Endothelial cell of coronary artery (primary cell): ENCODE results near the gene ENDOU. TPM values are rescaled to one million over a fixed set of nuclear protein-coding genes. Genes with fewer than 3 reads are reported as not detected.

Source experiments
- total RNA-seq: library from RNA; depleted of rRNA; stranded (reverse); fragments of >200 nt; gene quantifications from 2 replicates; pipeline ENCODE4 v1.2.3, GENCODE V29; 2014

Gene ENDOU, protein sequence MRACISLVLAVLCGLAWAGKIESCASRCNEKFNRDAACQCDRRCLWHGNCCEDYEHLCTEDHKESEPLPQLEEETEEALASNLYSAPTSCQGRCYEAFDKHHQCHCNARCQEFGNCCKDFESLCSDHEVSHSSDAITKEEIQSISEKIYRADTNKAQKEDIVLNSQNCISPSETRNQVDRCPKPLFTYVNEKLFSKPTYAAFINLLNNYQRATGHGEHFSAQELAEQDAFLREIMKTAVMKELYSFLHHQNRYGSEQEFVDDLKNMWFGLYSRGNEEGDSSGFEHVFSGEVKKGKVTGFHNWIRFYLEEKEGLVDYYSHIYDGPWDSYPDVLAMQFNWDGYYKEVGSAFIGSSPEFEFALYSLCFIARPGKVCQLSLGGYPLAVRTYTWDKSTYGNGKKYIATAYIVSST
- total RNA-seq, result 0.09 TPM in 1 of 2 replicates, not detected in the other

GRCh38 chr12:47725091-47725772, at the start of gene ENDOU:
TSS of gene ENDOU (minus strand) at chr12:47725490. CDS start at chr12:47725413, 77 bp downstream.

GRCh38 chr12:47773062-47773857, 48.0 kb upstream of the ENDOU start, which contains the start of gene SLC48A1:
TSS of gene SLC48A1 (plus strand) at chr12:47773238. CDS start at chr12:47773305, 67 bp downstream.

DNA sequence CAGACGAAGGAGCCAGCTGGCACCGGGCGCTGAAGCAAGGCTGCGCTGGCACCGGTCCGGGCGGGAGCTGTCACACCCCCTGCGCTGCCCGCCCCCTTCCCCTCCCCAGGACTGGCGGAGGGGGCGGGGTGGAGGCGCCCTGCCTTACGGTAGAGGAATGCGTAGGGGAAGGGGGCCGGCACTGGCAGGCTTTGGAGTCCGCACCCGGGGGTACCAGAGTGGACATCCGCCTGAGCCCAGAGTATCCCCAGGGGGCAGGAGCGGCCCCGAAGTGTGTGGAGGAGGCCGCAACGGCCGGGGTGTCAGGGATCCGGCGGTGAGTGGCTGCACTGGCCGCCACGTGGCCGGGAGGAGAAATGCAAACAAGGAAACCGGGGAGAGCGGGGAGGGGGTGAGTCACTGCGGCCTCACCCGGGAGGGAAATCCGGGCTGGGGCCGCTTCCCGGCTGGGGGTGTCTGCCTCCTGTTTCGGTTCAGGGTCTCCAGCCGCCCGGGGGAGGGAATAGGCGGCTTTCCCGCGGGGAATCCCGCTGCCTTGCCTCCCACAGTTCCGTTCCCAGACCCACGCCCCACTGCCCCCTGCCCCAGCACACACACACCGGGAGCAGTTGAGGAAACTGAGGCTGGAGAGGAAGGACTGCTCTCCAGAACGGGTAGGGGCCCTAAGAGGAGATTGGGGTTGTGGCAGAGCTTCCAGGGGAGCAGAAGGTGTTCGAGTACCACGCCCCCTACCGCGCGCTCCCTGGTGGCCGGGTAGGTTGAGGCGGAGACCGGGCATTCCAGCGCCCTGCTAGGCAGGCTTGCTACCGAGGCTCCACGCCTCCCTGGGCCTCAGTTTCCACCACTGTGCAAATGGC, 33.8 kb upstream of the ENDOU start, which contains the start of gene RAPGEF3:
RAPGEF3 (minus strand) TSS at position 47 of the 857 bp plus-strand sequence. CDS start 324 bp downstream, outside the sequence.

DNA sequence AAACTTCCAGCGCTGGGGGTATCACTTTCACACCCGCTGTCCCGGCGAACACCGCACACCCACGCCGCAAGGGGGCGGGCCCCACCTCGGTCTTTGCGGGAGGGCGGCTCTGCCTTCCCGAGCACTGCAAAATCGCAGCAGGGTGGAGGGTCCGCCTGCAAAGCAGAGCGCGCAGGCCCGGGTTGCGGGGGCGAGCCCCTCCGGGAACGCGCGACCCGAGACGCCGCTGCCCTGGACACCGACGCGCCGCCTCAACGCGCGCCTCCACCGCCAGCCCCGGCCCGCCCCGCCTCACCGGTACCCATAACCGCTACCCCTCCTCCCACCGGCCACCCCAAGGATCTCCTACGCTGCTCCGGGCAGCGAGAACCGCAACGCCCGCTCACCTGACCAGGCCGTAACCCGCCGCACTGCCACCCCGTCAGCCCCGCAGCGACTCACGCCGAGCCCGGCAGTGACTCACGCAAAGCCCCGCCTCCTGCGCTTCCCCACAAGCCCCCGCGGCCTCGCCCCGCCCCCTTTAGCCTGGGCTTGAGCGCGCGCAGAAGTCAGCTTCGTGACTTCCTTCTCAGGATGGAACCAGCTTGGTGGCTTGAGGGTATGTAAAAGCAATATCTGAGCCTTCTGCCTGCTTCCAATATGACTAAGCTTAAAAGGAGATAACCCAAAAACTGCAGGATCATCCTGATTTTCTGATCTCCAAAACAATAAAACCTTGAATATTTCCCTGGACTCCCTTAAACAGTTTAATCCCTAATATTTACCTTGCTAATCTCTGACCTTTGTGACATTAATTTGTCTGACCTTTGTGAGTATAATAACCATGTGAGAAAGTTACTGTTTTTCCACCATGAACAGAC, 19.5 kb downstream of the ENDOU start, which contains the start of gene RPAP3:
RPAP3 (minus strand) TSS at position 465 of the 860 bp plus-strand sequence. CDS start 3,190 bp downstream, outside the sequence.

Other genes with a start within 250 kb of the ENDOU start
- gene RPAP3, start 19.5 kb downstream of the ENDOU start, total RNA-seq, result 9.6 and 12.8 TPM in 2 replicates
- gene RAPGEF3, start 33.4 kb upstream of the ENDOU start, total RNA-seq, result 26.9 and 27.4 TPM in 2 replicates
- 12.2 and 13.0 TPM in 2 replicates for gene SLC48A1, start 47.7 kb upstream of the ENDOU start, total RNA-seq
- gene HDAC7, start 94.4 kb upstream of the ENDOU start, total RNA-seq, result 40.8 and 60.9 TPM in 2 replicates
- 0.27 and 0.47 TPM in 2 replicates for gene VDR, start 179.5 kb upstream of the ENDOU start, total RNA-seq
- 38.6 and 65.9 TPM in 2 replicates for gene TMEM106C, start 238.1 kb upstream of the ENDOU start, total RNA-seq